Kidney epithelial cell (primary cell): ENCODE results near the gene NCOA5. TPM values are rescaled to one million over a fixed set of nuclear protein-coding genes. Genes with fewer than 3 reads are reported as not detected.

Experiments used
- DNase-seq: peaks from one replicate; pipeline ENCODE4 v3.0.0-alpha.2; 2010; ENCODE audit warnings: low read depth
- H3K27me3 ChIP-seq: 2 replicates; pipeline ENCODE4 v1.6.0; 2011; ENCODE audit warnings: low read length; ENCODE audit not compliant: control insufficient read depth, insufficient read depth
- H3K36me3 ChIP-seq: 2 replicates; pipeline ENCODE4 v1.5.1; 2011; ENCODE audit warnings: low read length; ENCODE audit not compliant: control insufficient read depth, insufficient read depth
- H3K4me3 ChIP-seq: 2 replicates; pipeline ENCODE4 v1.5.1; 2011; ENCODE audit warnings: low read depth, mild to moderate bottlenecking, control low read depth, low read length
- CTCF ChIP-seq: IDR thresholded peaks from 2 replicates; pipeline ENCODE4 v1.5.1; 2011; ENCODE audit warnings: mild to moderate bottlenecking, moderate library complexity, low read length, control low read depth, inconsistent platforms; ENCODE audit not compliant: insufficient read depth, poor library complexity, severe bottlenecking
- total RNA-seq: library from RNA; depleted of rRNA; stranded (reverse); fragments of >200 nt; gene quantifications from 2 replicates; pipeline ENCODE4 v1.2.3, GENCODE V29; 2015

NCOA5 gene
- total RNA-seq, 1 donor from 2014 or later, result 31.4 TPM

GRCh38 chr20:46083531-46084061, 6.2 kb downstream of the NCOA5 start:
- no peak for TF ChIP-seq CTCF
- H3K27me3 ChIP-seq, result no peaks in the 10 kb centered on the region
- no peak for DNase-seq
- H3K4me3 ChIP-seq, result no peak overlapping the region
- no peaks in the 10 kb centered on the region for H3K36me3 ChIP-seq

- no peak for DNase-seq
- Histone ChIP-seq H3K36me3 (no peaks in the 10 kb centered on the region), H3K4me3 (no peak overlapping the region), H3K27me3 (no peaks in the 10 kb centered on the region)
- no peak for TF ChIP-seq CTCF
These were observed 6.7 kb downstream of the NCOA5 start for GRCh38 chr20:46083101-46083500.

GRCh38 chr20:46081074-46081473, 8.7 kb downstream of the NCOA5 start:
- Histone ChIP-seq H3K27me3 (no peaks in the 10 kb centered on the region), H3K36me3 (no peaks in the 10 kb centered on the region), H3K4me3 (no peak overlapping the region)
- DNase-seq, result no peak
- TF ChIP-seq CTCF, result no peak

- no peak for TF ChIP-seq CTCF
- Histone ChIP-seq H3K4me3 (no peak overlapping the region), H3K27me3 (no peaks in the 10 kb centered on the region), H3K36me3 (no peaks in the 10 kb centered on the region)
- DNase-seq, result no peak
These were observed 10.8 kb downstream of the NCOA5 start for GRCh38 chr20:46078954-46079353.

- no peak for TF ChIP-seq CTCF
- Histone ChIP-seq H3K4me3 (no peak overlapping the region), H3K36me3 (no peaks in the 10 kb centered on the region), H3K27me3 (no peaks in the 10 kb centered on the region)
- DNase-seq, result no peak
These were observed 12.0 kb downstream of the NCOA5 start for GRCh38 chr20:46077642-46078305.

GRCh38 chr20:46076806-46077205, 13.0 kb downstream of the NCOA5 start:
- Histone ChIP-seq H3K4me3 (no peak overlapping the region), H3K27me3 (no peaks in the 10 kb centered on the region), H3K36me3 (no peaks in the 10 kb centered on the region)
- no peak for DNase-seq
- no peak for TF ChIP-seq CTCF
